H1 (cell line): Measurements from ENCODE around the gene USP24. TPM values are rescaled to one million over a fixed set of nuclear protein-coding genes. Genes with fewer than 3 reads are reported as not detected.

Experiments
- CHD7 ChIP-seq: fragments of 300-600 bp; sonication (generic); IDR thresholded peaks from 2 replicates; pipeline ENCODE4 v1.7.1; 2012; ENCODE audit warnings: low read length, moderate library complexity, mild to moderate bottlenecking, inconsistent platforms; ENCODE audit not compliant: insufficient replicate concordance
- SP1 ChIP-seq: IDR thresholded peaks from 2 replicates; pipeline ENCODE4 v1.6.1; 2011; ENCODE audit warnings: low read depth, low read length
- polyA plus RNA-seq, 7 experiments: library from polyadenylated mRNA; depleted of rRNA in 3 of 7; stranded (reverse) in 5 of 7; unstranded in 2 of 7; fragments of >200 nt in 5 of 7; fragments of 200-250 nt in 2 of 7; gene quantifications; 1 replicate in 5 of 7; 2 replicates in 1 of 7; 4 replicates in 1 of 7; pipeline versions ENCODE4 v1.2.1 to v1.2.3, GENCODE V29; 2011 to 2013; ENCODE audit warnings: missing spikeins in 2 of 7, mixed read lengths in 2 of 7
- total RNA-seq: library from RNA; stranded (reverse); fragmentation: NEBNext Ultra II Directional; extraction: Animal tissue kit (Norgen Biotek cat#: 25700); gene quantifications from 2 replicates; pipeline ENCODE4 v1.2.1, GENCODE V29; 2021

USP24 gene
- total and polyA plus RNA-seq, 2 of the 8 experiments (the other 6 are each of a cell fraction or from before 2014, with no cell fraction given) = 11.1 to 34.6 TPM

GRCh38 chr1:55159571-55159970 is 55.6 kb downstream of the USP24 start (continued):
- TF ChIP-seq CHD7 (no peak), SP1 (no peak)
